Lung (tissue), 12 donors: ENCODE results near the gene ALPI. TPM values are rescaled to one million over a fixed set of nuclear protein-coding genes. Genes with fewer than 3 reads are reported as not detected.
"Not testable (repeated sequence)": the region's sequence is repeated elsewhere in the genome, so short reads cannot be mapped to it uniquely, and the experiment has no call there.

Experiments
- ATAC-seq: fragments of 200-7000 bp; cut with Tn5 transposase; one replicate; pipeline ENCODE4 v1.9.1; 2020; ENCODE audit warnings: moderate number of reproducible peaks; ENCODE audit not compliant: insufficient read depth, low FRiP score
- DNase-seq, 3 donors: peaks; one replicate each; pipeline ENCODE4 v3.0.0-alpha.2; 2013 to 2017
- H3K27ac ChIP-seq, 2 donors: one replicate each; pipeline ENCODE4 v1.5.1; 2013; ENCODE audit warnings: mild to moderate bottlenecking in 2 of 2, moderate library complexity in 2 of 2, control low read depth in 1 of 2, inconsistent platforms in 1 of 2, low read depth in 1 of 2, low read length in 1 of 2
- H3K27me3 ChIP-seq, 3 donors: one replicate each; pipeline ENCODE4 v1.5.1; 2013; ENCODE audit warnings: low read length in 2 of 3; ENCODE audit not compliant: control insufficient read depth in 3 of 3, insufficient read depth in 3 of 3
- H3K36me3 ChIP-seq, 4 donors: one replicate each; pipeline ENCODE4 v1.5.1; 2013; ENCODE audit warnings: low read length in 4 of 4, mild to moderate bottlenecking in 1 of 4, moderate library complexity in 1 of 4; ENCODE audit not compliant: control insufficient read depth in 4 of 4, insufficient read depth in 4 of 4
- H3K4me1 ChIP-seq, 5 donors: one replicate each; pipeline ENCODE4 v1.5.1; 2013; ENCODE audit warnings: low read length in 5 of 5, mild to moderate bottlenecking in 2 of 5, moderate library complexity in 1 of 5; ENCODE audit not compliant: control insufficient read depth in 5 of 5, insufficient read depth in 5 of 5
- H3K4me3 ChIP-seq: one replicate; pipeline ENCODE4 v1.5.1; 2013; ENCODE audit warnings: mild to moderate bottlenecking, control low read depth, moderate library complexity
- H3K9ac ChIP-seq, 2 donors: one replicate each; pipeline ENCODE4 v1.5.1; 2013; ENCODE audit warnings: low read length in 2 of 2, control low read depth in 1 of 2; ENCODE audit not compliant: insufficient read depth in 1 of 2
- H3K9me3 ChIP-seq, 4 donors: one replicate each; pipeline ENCODE4 v1.5.1; 2013; ENCODE audit warnings: low read length in 3 of 4, mild to moderate bottlenecking in 1 of 4, moderate library complexity in 1 of 4; ENCODE audit not compliant: control insufficient read depth in 4 of 4, insufficient read depth in 3 of 4
- WGBS, 2 donors: extraction: QIAGEN DNeasy Blood & Tissue Kit; methylation state at CpG; one replicate each; pipeline ENCODE4 v1.1.7; 2013; 5-methylcytosine and 5-hydroxymethylcytosine counted together
- polyA plus RNA-seq, 2 donors: library from polyadenylated mRNA; stranded (reverse); fragments of 200-250 nt; gene quantifications; one replicate each; pipeline ENCODE4 v1.2.1, GENCODE V29; 2013
- total RNA-seq, 2 donors: library from RNA; depleted of rRNA in 1 of 2; stranded (reverse); fragments of >200 nt in 1 of 2; gene quantifications; one replicate each; pipeline ENCODE4 v1.2.1, GENCODE V29; 2014 to 2021
- TF ChIP-seq, protein P1 (sequence below): IDR thresholded peaks from 2 replicates; pipeline ENCODE4 v1.5.1; 2012; ENCODE audit warnings: mild to moderate bottlenecking; ENCODE audit errors: control extremely low read depth, extremely low read depth
- donor health status: control.
- donor health status: control.
- donor health status: Bipolar disorder and iron deficiency.
- donor health status: healthy.
- donor health status: DM: yes; HTN: yes; CAD: no.

Gene ALPI
- total and polyA plus RNA-seq, 4 donors, result not detected

DNA sequence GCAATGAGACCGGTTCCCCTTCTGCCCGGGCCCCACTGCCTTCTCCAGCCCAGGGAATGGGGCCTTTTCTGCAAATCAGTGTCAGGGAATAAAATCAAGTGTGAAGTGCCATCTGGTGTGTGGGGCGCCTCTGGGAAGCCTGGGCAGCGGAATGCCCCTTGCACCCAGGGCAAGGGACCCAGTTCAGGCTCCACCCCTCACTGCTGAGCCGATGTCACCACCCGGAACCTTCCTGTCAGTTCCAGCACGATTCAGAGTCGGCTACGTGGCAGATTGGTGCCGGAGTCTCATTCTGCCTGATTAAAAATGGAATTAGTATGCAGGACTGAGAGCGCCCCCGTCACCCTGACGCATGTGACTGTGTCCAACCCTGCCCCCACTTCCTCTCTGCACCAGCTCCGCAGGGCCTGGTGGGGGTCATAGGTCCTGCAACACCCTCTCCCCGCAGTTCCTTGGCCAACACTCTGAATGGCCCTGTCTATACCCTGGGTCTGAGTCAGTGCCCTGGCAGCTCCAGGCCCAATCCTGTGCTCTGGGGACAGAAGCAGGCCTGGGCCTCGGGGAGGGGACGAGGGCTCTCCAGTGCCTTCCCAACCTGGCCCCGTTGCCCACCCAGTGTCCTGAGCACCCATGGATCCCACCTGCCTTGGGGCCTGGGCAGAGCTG, 8.2 kb upstream of the ALPI start:
- Histone ChIP-seq H3K36me3 (no peaks in the 10 kb centered on the region), H3K4me3 (no peak overlapping the region), H3K9ac (no peak overlapping the region), H3K27ac (no peak overlapping the region), H3K4me1 (peaks cover 0 to 7% (median 2%) of the 10 kb centered on the region in 5 donors), H3K27me3 (no peaks in the 10 kb centered on the region), H3K9me3 (no peaks in the 10 kb centered on the region)
- TF ChIP-seq, protein P1, sequence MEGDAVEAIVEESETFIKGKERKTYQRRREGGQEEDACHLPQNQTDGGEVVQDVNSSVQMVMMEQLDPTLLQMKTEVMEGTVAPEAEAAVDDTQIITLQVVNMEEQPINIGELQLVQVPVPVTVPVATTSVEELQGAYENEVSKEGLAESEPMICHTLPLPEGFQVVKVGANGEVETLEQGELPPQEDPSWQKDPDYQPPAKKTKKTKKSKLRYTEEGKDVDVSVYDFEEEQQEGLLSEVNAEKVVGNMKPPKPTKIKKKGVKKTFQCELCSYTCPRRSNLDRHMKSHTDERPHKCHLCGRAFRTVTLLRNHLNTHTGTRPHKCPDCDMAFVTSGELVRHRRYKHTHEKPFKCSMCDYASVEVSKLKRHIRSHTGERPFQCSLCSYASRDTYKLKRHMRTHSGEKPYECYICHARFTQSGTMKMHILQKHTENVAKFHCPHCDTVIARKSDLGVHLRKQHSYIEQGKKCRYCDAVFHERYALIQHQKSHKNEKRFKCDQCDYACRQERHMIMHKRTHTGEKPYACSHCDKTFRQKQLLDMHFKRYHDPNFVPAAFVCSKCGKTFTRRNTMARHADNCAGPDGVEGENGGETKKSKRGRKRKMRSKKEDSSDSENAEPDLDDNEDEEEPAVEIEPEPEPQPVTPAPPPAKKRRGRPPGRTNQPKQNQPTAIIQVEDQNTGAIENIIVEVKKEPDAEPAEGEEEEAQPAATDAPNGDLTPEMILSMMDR, result no peak
- ATAC-seq (no peak), DNase-seq (no peak)
- WGBS, 2 donors, result 81 to 83% methylated on average over 18 of the region's 18 CpGs

DNA sequence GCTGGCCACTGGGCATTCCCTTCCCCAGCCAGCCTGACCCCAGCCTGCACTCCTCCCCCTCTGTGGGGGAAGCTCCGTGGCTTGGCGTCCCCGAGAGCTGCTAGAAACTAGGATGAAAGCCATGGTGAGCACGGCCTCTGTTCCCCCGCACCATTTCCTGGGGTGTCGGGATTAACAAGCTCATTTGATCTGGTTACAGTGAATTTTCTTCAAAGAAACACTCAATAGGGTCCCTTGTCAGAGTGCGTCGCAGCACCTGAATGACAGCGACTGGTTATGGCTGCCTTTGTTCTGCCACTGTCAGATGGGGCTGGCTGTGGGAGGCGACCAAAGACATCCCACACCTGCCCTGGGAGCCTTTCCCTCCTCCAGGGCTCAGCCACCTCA, 7.7 kb upstream of the ALPI start:
- ATAC-seq, result no peak
- Histone ChIP-seq H3K4me1 (peaks cover 0 to 7% (median 2%) of the 10 kb centered on the region in 5 donors), H3K4me3 (no peak overlapping the region), H3K27me3 (peaks cover 0 to 2% (median 0%) of the 10 kb centered on the region in 3 donors), H3K9ac (no peak overlapping the region), H3K9me3 (no peaks in the 10 kb centered on the region), H3K36me3 (no peaks in the 10 kb centered on the region), H3K27ac (no peak overlapping the region)
- DNase-seq, result peak; percentile 15 to 30 (median 28)
- 67 to 72% methylated on average over 10 of the region's 10 CpGs for WGBS, 2 donors
- TF ChIP-seq, protein P1, result no peak

DNA sequence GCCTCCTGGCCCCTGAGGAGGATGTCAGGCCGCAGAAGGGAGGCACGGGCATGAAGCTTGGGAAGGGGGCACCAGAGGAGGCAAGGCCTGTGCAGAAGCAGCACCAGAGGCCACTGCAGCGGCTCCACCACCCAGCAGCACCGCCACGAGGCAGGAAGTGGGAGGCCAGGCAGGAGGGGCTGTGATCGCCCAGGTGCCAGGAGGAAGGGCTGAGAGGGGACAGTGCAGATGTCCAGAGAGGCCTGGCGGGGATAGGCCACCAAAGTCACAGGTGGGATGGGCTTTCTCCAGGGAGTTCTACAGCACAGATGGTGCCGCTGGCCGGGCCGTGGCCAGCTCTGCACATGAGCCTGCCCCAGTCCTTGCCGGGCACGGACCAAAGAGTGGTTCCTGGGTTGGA, 6.0 kb upstream of the ALPI start:
- 63 to 69% methylated on average over 12 of the region's 12 CpGs for WGBS, 2 donors
- Histone ChIP-seq H3K9me3 (no peaks in the 10 kb centered on the region), H3K4me3 (no peak overlapping the region), H3K4me1 (peaks cover 0 to 7% (median 2%) of the 10 kb centered on the region in 5 donors), H3K27me3 (peaks cover 0 to 2% (median 0%) of the 10 kb centered on the region in 3 donors), H3K36me3 (no peaks in the 10 kb centered on the region), H3K9ac (no peak overlapping the region), H3K27ac (no peak overlapping the region)
- TF ChIP-seq, protein P1, result no peak
- DNase-seq (no peak), ATAC-seq (no peak)

GRCh38 chr2:232451645-232452044, 4.3 kb upstream of the ALPI start:
- H3K4me1 ChIP-seq, H3K9ac ChIP-seq, H3K9me3 ChIP-seq, H3K27ac ChIP-seq, H3K36me3 ChIP-seq, DNase-seq, H3K4me3 ChIP-seq, H3K27me3 ChIP-seq, ATAC-seq: not testable (repeated sequence)
- 88 to 96% methylated on average over 3 of the region's 3 CpGs for WGBS, 2 donors
